HPDE6-E6E7 (cell line): ENCODE measurements around the gene SDHB.
A peak's percentile ranks its signal among the peaks of the same experiment; 100 is the strongest.

ENCODE experiments used
- DNase-seq: peaks from one replicate; pipeline ENCODE4 v3.0.0; 2011; ENCODE audit warnings: missing footprints; ENCODE audit errors: extremely low spot score

Gene SDHB

DNA sequence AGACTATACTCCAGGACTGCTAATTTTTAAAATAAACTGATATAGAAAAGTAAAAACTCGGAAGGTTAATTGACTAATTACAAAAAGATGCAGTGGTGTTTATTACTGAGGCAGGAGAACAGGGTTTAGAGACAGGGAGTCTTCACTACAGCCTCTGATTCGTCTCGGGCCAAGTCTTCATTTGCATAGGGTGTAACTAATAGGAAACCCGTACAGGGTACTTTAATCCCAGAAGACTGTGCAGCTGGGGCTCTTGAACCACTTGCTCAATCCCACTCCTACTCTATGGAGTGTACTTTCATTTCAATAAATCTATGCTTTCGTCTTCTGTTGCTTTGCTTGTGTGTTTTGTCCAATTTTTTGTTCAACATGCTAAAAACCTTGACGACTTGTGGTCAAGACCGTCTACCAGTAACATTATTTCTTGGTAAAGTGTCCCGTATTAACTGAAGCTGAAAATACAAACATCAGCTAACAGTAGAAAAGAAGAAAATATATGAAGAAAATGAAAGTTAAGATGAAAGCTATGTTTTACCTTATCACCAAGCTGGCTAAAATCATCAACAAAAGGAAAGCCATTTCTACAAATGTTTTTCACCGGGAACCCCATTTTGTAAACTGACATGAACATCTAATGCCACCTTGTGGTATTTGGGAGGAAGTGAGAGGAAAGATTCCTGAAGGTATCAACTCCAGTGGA is 8.0 kb downstream of the SDHB start:
- peak; percentile 58 for DNase-seq

DNA sequence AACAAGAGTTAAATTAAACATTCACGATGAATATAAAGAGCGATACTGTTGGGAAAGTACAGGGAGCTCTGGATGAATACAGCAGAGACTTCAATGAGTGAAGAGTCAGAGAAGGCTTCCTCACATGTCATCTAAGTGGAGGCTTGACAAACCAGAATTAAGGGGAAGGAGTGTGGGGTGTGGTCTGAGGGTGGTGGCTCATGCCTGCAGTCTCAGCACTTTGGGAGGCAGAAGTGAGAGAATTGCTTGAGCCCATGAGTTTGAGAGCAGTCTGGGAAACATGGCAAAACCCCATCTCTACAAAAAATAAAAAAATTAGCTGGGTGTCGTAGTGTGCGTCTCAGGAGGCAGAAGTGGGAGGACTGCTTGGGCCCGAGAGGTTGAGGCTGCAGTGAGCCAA is 8.7 kb downstream of the SDHB start:
- DNase-seq, result no peak

DNA sequence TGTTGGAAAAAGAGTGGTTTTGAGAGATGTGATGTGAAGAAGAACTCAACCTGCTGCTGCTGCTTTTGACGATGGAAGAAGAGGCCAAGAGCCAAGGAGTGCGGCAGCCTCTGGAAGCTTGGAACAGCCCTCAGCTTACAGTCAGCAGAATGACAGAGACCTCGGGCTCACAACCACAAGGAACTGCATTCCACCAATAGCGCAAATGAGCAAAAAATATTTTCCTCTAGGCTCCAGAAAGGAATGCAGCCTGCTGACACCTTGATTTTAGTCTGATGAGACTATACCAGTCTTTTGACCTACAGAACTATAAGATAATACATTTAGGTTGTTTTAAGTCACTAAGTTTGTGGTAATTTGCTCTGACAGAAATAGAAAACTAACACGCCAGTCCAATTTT is 10.2 kb downstream of the SDHB start:
- no peak for DNase-seq

DNA sequence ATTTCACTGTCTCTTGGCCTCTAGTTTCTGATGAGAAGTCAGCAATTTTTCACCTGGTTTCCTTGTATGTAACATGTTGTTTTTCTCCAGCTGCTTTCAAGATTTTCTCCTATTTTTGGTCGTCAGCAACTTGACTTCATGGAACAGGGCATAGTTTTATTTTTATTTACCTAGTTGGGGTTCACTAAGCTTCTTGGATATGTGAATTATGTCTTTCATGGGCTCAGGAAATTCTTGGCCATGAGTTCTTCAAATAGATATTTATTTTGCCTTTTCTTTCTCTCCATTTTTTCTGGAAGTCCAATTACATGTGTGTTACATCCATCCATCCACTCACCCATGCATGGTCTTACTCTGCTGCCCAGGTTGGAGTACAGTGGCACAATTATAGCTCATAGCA is 13.7 kb downstream of the SDHB start:
- DNase-seq, result no peak

DNA sequence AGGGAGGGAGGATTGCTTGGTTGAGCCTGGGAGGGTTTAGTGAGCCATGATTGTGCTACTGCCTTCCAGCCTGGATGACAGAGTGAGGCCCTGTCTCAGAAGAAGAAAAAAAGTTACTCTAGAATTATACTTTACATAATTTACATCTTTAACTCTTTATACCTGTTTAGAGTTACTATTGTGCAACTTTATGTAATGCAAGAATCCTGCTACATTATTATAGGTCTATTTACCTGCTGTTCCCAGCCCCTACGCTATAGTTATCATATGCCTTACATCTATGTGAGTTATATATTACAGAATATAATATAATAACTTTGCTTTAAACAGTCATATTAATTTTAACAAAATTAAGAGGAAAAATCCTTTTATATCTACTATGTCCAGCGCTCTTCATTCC is 14.3 kb downstream of the SDHB start:
- DNase-seq, result no peak

DNA sequence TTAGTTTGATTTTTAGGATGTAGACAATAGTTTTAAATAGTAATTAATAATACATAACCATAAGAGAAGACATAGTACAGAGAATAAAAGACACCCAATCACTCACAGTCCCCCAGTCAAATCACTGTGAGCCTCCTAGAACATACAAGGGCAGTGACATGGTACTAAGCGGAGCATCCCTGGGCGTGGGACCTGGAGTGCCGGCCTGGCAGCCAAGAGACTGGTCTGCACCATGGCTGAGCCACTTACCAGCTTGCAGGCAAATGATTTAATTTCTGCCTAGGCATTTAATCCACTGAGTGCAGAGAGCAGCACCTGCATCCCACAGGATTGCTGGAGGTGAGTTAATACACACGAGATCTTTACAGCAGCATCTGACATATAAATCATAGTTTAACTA is 20.4 kb downstream of the SDHB start:
- no peak for DNase-seq

DNA sequence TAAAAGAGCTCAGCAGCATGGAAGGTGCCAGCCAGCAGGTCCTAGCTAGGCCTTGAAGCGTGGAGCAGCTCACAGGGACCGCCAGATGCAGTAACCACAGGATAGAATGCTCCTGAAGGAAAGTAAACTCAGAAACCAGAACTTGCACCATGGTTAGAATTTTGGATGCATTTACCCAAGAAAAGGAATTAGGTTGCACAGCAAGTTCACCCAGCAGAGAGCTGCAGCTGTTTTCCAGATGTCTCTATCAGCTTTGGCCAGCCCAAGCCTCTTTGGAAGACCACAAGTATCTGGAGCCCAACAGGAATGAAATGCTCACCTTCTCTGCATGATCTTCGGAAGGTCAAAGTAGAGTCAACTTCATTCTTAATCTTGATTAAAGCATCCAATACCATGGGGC is 21.1 kb downstream of the SDHB start:
- no peak for DNase-seq

DNA sequence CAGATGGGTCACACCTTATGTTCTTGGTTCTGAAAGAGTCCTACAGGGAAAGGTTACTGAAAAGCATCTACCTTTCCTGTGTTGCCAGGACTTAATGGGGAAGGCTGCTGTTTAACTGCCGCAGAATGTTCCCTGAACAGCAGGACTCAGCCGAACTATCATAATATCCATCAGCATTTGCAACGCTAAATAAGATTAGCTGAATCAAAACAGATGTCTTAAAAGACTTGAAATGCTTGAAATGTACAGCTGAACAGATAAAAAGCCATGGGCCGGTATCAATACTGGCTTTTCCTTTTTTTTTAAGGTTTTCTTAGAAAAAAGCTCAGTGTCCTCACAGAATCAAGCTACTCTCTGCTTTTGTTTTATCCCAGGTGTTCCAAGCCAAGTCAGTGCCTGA is 22.4 kb downstream of the SDHB start:
- DNase-seq, result no peak

DNA sequence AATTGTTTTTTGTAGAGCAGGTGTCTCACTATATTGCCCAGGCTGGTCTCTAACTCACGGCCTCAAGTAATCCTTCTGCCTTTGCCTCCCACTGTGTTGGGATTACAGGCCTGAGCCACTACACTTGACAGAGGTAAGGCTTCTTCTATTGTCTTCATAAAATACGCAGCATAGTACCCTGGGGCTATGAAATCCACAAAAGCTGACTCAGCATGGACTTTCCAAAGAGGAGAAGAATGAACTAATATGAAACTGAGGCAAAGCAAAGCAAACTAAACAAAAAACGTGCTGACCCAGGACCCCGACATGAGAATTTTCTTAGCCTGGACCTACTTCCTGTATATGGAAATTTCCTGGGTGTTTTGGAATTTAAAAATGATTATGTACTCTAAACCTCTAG is 23.6 kb downstream of the SDHB start:
- DNase-seq, result no peak

DNA sequence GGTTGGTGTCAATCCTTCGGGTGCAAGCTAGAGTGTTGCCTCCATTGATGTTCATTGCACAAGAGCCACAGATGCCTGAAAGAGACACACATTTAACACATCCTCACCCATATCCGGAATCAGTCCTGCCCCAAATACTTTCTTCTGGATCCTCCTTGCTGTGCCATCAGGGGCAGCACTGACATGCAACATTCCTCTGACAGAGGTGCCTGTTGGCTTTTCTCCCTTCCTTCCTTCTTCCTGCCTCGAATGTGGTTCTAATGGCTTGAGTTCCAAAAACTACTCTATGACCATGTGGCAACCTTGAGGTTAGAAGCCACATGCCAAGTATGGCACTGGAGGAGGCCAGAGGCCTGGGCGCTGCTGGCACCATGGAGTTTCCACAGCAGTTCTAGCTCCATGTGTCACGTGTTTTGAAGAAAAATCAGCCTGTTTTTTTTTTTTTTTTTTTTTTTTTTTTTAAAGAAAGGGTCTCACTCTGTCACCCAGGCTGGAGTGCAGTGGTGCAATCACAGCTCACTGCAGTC is 25.1 kb downstream of the SDHB start:
- DNase-seq, result no peak

DNA sequence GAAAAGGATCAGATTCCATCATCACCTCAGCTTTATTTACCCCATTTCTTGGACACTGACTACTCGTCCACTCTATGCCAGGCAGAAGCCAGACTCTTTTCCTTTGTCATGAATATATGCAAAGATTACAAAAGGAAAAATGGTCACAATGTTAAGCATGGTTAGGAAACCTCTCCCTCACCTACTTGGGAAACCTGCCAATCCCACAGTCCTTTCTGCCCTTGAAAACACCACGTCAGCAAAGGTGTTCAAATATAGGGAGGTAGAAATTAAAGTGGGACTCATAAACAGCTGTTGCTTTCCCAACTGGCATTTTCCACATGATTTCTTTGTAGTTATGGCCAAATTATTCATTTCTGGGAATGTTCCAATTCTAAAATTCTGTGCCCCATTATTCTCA is 25.9 kb downstream of the SDHB start:
- DNase-seq, result no peak

DNA sequence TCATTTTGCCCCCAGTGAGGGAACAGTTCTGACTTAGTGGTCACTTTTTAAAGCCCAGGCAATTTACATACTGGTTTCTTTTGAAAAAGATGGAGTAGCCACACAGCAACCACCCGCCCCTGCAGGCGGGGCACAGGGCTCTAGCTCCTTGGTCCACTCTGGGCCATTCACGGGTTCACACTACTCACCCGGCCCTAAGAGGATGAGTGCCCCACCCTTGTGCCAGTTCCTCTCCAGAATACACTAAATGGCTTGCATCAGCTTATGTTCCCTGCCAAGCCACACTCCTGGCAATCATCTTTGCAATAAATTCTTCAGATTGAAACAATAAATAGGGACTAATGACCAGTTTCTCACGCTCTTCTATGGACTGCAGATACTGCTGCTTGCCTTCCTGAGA is 26.4 kb downstream of the SDHB start:
- no peak for DNase-seq

DNA sequence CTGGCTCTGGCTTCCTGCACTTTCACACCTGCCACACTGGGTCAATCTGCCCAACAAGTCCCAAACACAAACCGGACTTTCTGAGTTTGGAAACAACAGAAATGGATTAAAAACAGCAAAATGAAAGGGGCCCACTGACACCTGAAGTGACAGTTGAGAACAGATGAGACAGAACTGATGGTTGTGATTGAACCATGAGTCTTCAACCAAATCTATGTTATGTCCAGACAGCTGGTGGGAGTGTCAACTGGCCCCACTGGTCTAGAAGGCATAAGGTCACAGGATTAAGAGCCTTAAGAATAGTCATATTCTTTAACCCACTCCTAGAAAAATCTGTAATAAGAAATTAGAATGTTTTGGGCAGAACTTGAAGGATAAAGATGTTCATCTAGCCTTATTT is 29.1 kb downstream of the SDHB start:
- DNase-seq, result no peak

DNA sequence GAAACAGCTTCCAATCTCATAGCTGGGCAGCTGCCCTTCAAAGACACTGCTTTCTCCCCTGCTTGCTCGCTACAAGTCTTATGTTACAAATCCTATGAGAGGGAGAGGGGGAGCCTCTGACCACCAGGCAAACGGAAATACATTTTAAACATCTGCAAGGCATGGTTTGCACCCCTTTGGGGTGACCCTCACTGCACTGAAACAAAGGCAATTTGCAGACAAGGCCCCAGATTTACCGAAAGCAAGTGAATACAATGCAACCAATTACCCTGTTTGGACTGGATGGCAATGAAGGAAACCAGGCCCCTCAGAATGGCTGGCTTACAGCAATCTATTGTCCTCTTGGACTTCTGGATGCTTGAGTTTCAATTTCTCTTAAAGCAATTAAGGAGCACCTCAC is 30.3 kb downstream of the SDHB start:
- no peak for DNase-seq

DNA sequence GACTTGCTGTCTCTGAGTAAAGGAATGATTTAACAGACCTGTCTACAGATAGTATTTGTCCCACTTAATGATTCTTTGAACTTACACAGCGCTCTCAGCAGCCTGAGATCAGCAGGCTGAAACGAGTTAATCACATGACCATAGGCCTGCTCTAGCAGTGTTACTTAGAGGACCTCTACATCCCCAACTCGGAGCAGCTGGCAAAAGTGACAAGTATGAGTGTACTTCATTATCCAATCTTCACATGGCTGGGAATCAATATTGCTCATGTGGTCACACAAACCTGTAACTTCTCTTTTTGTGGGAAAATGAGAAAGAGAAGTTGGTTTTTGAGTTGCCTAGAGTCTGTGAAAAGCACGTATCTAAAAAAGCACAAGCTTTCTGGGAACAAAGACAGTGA is 30.7 kb downstream of the SDHB start:
- DNase-seq, result no peak

DNA sequence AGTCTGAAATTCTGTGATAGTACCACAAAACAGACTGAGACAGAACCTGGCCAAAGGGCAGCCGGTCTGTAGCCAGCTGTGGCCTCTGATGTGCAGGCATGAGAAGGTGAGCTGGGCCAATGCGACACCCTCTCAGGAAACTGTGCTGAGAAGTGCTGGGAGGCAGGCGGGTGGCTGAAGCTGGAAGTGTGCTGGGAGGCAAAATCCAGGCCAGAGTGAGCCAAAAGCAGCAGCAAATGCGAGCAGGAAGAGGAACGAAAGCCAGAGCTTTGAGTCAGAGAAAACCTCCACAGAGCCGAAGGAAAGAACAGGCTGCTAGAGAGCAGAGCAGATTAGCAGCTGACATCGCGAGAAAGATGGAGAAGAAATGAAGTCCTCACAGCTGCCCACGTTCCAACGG is 31.9 kb downstream of the SDHB start:
- no peak for DNase-seq

DNA sequence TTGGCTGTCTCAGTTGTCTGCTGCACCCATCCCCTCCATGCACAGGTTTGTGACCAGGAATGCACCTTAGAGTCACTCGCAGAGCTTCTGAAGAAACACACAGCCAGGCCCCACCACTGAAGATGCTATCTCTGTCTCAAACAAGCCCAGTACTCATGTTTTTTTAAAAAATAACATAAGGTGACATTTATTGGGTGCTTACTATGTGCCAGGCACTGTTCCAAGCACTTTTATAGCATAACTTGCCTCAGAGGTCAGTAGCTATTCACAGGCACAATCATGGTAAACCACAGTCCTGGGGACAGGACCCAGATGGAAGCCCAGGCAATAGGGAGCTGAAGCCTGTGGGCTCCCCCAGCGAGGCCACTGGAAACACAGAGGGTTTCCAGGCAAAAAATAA is 33.3 kb downstream of the SDHB start:
- no peak for DNase-seq

DNA sequence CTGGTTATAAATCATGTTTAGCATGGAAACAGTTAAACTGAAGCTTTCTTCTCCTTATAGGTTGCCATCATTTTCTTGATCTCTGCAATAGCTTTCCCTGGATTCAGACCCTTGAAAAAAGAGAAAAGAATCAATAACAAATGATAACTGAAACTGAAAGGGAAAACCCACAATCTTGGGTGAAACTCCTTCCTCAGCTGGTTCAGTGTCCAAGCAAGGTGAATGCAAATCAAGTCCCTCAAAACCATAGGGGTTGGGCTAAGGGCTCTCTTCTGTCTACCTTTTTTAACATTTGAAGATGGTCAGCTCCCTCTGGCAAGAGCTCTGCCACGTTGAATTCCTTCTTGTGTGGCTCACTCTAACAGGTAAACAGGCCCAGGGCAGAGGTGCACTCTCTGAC is 35.0 kb downstream of the SDHB start:
- no peak for DNase-seq

DNA sequence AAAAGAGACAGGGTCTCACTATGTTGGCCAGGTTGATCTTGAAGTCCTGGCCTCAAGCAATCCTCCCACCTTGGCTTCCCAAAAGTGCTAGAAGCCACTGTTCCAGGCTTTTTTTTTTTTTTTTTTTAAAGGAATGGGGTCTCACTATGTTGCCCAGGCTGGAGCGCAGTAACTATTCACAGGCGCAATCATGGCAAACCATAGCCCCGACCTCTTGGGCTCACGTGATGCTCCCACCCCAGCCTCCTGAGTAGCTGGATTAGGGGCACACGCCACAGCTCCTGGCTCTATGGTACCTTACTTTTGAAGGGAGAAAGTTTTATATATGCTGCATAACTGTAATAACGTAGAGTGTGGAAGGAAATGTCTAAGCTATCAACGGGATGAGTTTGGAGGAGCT is 36.4 kb downstream of the SDHB start:
- no peak for DNase-seq

DNA sequence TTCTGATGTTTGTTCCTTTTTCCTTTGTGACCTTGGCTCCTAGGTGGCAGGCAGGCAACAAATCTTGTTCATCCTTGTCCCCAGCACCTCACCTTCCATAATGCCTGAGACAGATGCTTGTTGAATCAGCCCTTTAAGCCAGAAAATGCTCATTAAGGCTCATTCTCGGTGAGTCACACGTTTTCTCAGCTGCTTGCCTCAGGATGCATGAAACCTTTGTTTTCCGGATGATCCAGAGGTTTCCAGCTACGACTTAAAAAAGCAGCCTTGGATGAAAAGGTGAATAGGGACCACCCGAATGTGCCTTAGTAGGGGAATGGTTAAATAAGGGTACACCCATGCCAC is 37.5 kb downstream of the SDHB start:
- peak; percentile 34 for DNase-seq

DNA sequence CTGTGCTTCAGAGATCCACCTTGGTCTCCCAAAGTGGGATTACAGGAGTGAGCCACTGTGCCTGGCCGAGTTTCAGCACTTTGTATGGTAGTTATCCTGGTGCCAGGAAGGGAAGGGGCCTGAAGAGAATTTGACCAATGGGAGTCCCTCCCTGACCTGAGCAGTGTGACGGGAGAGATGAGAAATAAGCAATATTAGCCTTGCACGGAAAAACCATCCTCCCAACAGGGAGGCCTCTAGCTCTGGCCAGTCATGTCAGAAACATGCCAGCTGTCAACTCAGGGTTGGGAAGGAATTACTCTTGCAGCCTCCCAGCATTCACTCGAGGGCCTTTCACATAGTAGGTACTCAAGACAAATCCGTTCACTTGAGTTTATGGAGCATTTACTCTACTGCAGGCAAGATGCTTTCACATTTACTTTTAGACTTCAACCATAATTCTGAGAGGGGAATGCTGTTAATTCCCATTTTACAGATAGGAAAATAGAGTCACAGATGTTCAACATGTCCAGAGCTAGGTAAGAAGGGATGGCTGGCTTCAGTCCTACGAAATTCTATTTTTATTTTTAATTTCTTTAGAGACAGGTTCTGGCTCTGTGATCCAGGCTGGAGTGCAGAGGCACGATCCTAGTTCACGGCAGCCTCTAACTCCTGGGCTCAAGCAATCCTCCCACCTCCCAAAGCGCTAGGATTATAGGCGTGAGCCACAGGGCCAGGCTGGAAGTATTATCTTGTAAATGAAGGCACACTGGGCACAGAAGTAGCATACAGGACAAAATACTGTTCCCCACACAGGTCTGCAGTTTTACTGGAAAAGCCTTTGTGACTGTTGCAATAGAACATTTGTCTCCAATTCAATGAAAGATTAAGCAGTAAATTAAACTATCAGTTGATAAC is 38.9 kb downstream of the SDHB start:
- DNase-seq, result no peak

DNA sequence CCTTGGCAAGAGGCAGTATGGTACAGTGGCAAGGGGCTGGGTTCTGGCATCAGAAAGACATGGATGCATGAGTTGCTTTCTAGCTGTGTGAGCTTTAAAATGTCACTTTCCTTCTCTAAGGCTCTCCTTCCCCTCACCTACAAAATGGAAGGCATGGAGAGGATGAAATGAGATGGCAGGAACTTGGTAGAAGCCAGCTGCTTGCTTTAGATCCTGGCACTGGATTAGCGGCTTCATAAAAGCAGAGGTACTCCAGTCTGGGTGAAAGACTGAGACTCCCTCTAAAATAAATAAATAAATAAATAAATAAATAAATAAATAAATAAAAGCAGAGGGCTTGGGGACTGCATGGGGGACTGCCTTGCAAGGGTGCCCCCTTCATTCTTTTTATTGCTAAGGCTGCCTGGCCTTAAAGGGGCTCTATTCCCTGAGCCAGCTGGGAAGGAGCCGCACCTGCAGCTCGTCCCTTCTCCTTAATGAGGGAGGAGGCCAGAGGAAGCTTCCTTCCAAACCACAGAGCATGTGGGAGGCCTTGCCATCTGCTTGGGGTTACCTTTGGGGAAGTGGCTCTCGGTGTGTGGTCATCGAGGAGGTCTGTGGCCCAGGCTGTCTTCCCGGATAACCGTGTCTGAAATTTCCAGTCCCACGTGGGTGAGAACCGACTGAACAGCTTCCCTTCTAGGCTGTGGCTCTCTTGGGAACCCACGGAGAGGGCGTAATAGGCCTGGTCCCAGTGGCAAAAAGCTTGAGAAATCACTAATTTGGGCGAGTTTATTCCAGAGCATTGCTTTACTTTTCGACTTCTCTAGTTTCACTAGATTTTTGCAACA is 40.1 kb downstream of the SDHB start:
- no peak for DNase-seq
